IPS DF 4.7 (cell line): ENCODE measurements around the gene AMOTL2.

Experiments
- DNase-seq: peaks from one replicate; pipeline ENCODE4 v3.0.0-alpha.2; 2013; ENCODE audit warnings: low spot score; ENCODE audit errors: extremely low read depth

AMOTL2 gene

GRCh38 chr3:134366928-134367811 is 7.1 kb downstream of the AMOTL2 start:
- DNase-seq: no peak

- no peak for DNase-seq
Observed at GRCh38 chr3:134366221-134366927, 7.9 kb downstream of the AMOTL2 start.

GRCh38 chr3:134365766-134366065 is 8.5 kb downstream of the AMOTL2 start:
- no peak for DNase-seq

- DNase-seq: no peak
Observed at GRCh38 chr3:134364936-134365765, 9.1 kb downstream of the AMOTL2 start.

GRCh38 chr3:134364061-134364935 is 9.9 kb downstream of the AMOTL2 start:
- no peak for DNase-seq

- no peak for DNase-seq
Observed at GRCh38 chr3:134363381-134363755, 10.9 kb downstream of the AMOTL2 start.

- DNase-seq: no peak
Observed at GRCh38 chr3:134362670-134363380, 11.4 kb downstream of the AMOTL2 start.

- no peak for DNase-seq
Observed at GRCh38 chr3:134362221-134362620, 12.0 kb downstream of the AMOTL2 start.

GRCh38 chr3:134361162-134361835 is 12.9 kb downstream of the AMOTL2 start:
- DNase-seq: no peak

- no peak for DNase-seq
Observed at GRCh38 chr3:134360046-134360445, 14.2 kb downstream of the AMOTL2 start.

- no peak for DNase-seq
Observed at GRCh38 chr3:134359121-134360010, 14.9 kb downstream of the AMOTL2 start.

- DNase-seq: no peak
Observed at GRCh38 chr3:134357914-134358811, 16.1 kb downstream of the AMOTL2 start.

GRCh38 chr3:134357261-134357913 is 16.9 kb downstream of the AMOTL2 start:
- DNase-seq: no peak

- no peak for DNase-seq
Observed at GRCh38 chr3:134356411-134357040, 17.7 kb downstream of the AMOTL2 start.

- no peak for DNase-seq
Observed at GRCh38 chr3:134355416-134355815, 18.8 kb downstream of the AMOTL2 start.

- no peak for DNase-seq
Observed at GRCh38 chr3:134354612-134355251, 19.5 kb downstream of the AMOTL2 start.
